Body of pancreas (tissue), 4 donors: ENCODE data around the gene CEACAM1. TPM values are rescaled to one million over a fixed set of nuclear protein-coding genes. Genes with fewer than 3 reads are reported as not detected.

ENCODE experiments used
- ATAC-seq: fragments of 150-250 bp; one replicate; pipeline ENCODE4 v1.9.1; 2016
- DNase-seq, 4 donors: peaks; one replicate each; pipeline ENCODE4 v3.0.0-alpha.2; 2019
- H3K27ac ChIP-seq, 4 donors: fragments of 200-600 bp; sonication (generic); 1 replicate in 3 of 4; 2 replicates in 1 of 4; pipeline versions ENCODE4 v1.5.1 to v1.6.1; 2016 to 2019; ENCODE audit warnings: mild to moderate bottlenecking in 1 of 4, mixed read lengths in 1 of 4, moderate library complexity in 1 of 4
- H3K27me3 ChIP-seq, 2 donors: fragments of 200-600 bp; sonication (generic); one replicate each; pipeline ENCODE4 v1.6.0; 2016; ENCODE audit warnings: mild to moderate bottlenecking in 1 of 2
- H3K36me3 ChIP-seq, 2 donors: fragments of 200-600 bp; sonication (generic); replicated peaks in 1 of 2; 2 replicates each; pipeline ENCODE4 v1.5.1; 2016; ENCODE audit warnings: low read depth in 2 of 2; ENCODE audit not compliant: insufficient read depth in 1 of 2
- H3K4me1 ChIP-seq: fragments of 200-600 bp; sonication (generic); one replicate; pipeline ENCODE4 v1.6.0; 2016
- H3K4me3 ChIP-seq, 2 donors: fragments of 200-600 bp; sonication (generic); 1 replicate in 1 of 2; 2 replicates in 1 of 2; pipeline ENCODE4 v1.5.1; 2016 to 2019
- H3K9me3 ChIP-seq, 3 donors: fragments of 200-600 bp; sonication (generic); 1 replicate in 2 of 3; 2 replicates in 1 of 3; pipeline ENCODE4 v1.5.1; 2016
- CTCF ChIP-seq, 7 experiments: fragments of 450-650 bp in 4 of 7; fragments of 200-600 bp in 3 of 7; sonication (generic) in 3 of 7; IDR thresholded peaks; one replicate each; pipeline ENCODE4 v1.5.1; 2016 to 2019; ENCODE audit warnings: antibody characterized with exemption in 7 of 7
- POLR2A ChIP-seq, 3 donors: fragments of 450-650 bp; IDR thresholded peaks; one replicate each; pipeline ENCODE4 v1.6.1; 2016; ENCODE audit warnings: antibody characterized with exemption in 3 of 3, mild to moderate bottlenecking in 2 of 3
- WGBS, 2 donors: methylation state at CpG; one replicate each; pipeline ENCODE4 v1.1.5; 2017; 5-methylcytosine and 5-hydroxymethylcytosine counted together
- intact Hi-C: fragments of 100-400 bp; cut with DNase I; formaldehyde crosslinking; loops from one replicate; pipeline ENCODE4 v1.15.1; 2023
- total RNA-seq, 2 donors: library from RNA; depleted of rRNA; stranded (reverse); fragments of >200 nt; gene quantifications; one replicate each; pipeline ENCODE4 v1.1.0, GENCODE V29; 2016

CEACAM1 gene
- total RNA-seq, 2 donors from 2014 or later: 1.8 to 2.3 TPM

- ATAC-seq (no peak), DNase-seq (no peak)
- H3K4me1 ChIP-seq: peaks cover 8% of the 10 kb centered on the region
- no peaks in the 10 kb centered on the region for H3K36me3 ChIP-seq
- intact Hi-C loops: no loop called here
- TF ChIP-seq POLR2A (IDR thresholded peaks at IDR 0.05): no peak
- no peak for TF ChIP-seq CTCF (IDR thresholded peaks at IDR 0.05)
- no peak overlapping the region for H3K27ac ChIP-seq
- H3K4me3 ChIP-seq: no peak overlapping the region
- WGBS, 2 donors: 94 to 96% methylated on average over 7 of the region's 7 CpGs
- no peaks in the 10 kb centered on the region for H3K27me3 ChIP-seq
- no peaks in the 10 kb centered on the region for H3K9me3 ChIP-seq
These were observed 55.7 kb downstream of the CEACAM1 start for GRCh38 chr19:42472402-42473147.

- intact Hi-C loops: no loop called here
- H3K4me3 ChIP-seq: no peak overlapping the region
- WGBS, 2 donors: 47 to 52% methylated on average over 6 to 7 of the region's 7 CpGs
- ATAC-seq (no peak), DNase-seq (peak in 2 of 4 donors; percentile 29 to 33)
- no peaks in the 10 kb centered on the region for H3K36me3 ChIP-seq
- TF ChIP-seq CTCF (IDR thresholded peaks at IDR 0.05): no peak
- TF ChIP-seq POLR2A (IDR thresholded peaks at IDR 0.05): no peak
- H3K27ac ChIP-seq: no peak overlapping the region
- no peaks in the 10 kb centered on the region for H3K27me3 ChIP-seq
- peaks cover 8% of the 10 kb centered on the region for H3K4me1 ChIP-seq
- H3K9me3 ChIP-seq: no peaks in the 10 kb centered on the region
These were observed 56.6 kb downstream of the CEACAM1 start for GRCh38 chr19:42471554-42472249.

- 72 to 81% methylated on average over 8 of the region's 8 CpGs for WGBS, 2 donors
- no peaks in the 10 kb centered on the region for H3K36me3 ChIP-seq
- ATAC-seq: no peak
- H3K4me1 ChIP-seq: peaks cover 8% of the 10 kb centered on the region
- TF ChIP-seq CTCF (IDR thresholded peaks at IDR 0.05) (no peak), POLR2A (IDR thresholded peaks at IDR 0.05) (no peak)
- no peaks in the 10 kb centered on the region for H3K9me3 ChIP-seq
- H3K4me3 ChIP-seq: no peak overlapping the region
- H3K27me3 ChIP-seq: no peaks in the 10 kb centered on the region
- intact Hi-C loops: no loop called here
- no peak for DNase-seq
- H3K27ac ChIP-seq: no peak overlapping the region
These were observed 58.7 kb downstream of the CEACAM1 start for GRCh38 chr19:42469311-42470235.

GRCh38 chr19:42468273-42468796 is 59.9 kb downstream of the CEACAM1 start:
- H3K4me1 ChIP-seq: peaks cover 8% of the 10 kb centered on the region
- ATAC-seq (no peak), DNase-seq (no peak)
- no peak overlapping the region for H3K27ac ChIP-seq
- H3K9me3 ChIP-seq: no peaks in the 10 kb centered on the region
- 73 to 79% methylated on average over 3 of the region's 3 CpGs for WGBS, 2 donors
- TF ChIP-seq CTCF (IDR thresholded peaks at IDR 0.05) (no peak), POLR2A (IDR thresholded peaks at IDR 0.05) (no peak)
- H3K36me3 ChIP-seq: no peaks in the 10 kb centered on the region
- intact Hi-C loops: no loop called here
- H3K4me3 ChIP-seq: no peak overlapping the region
- no peaks in the 10 kb centered on the region for H3K27me3 ChIP-seq
